Posterior cingulate gyrus (tissue), 11 donors: ENCODE measurements around the gene STAM.

Experiments
- DNase-seq, 10 donors: peaks; one replicate each; pipeline versions ENCODE4 v3.0.0 to v3.0.0-alpha.2; 2020 to 2021; ENCODE audit warnings: mixed read lengths in 3 of 10
- intact Hi-C: fragments of 100-400 bp; cut with DNase I; formaldehyde crosslinking; loops from one replicate; pipeline ENCODE4 v1.15.1; 2023

Gene STAM

GRCh38 chr10:17671307-17671706 is 27.4 kb downstream of the STAM start:
- intact Hi-C loops = no loop called here
- DNase-seq = no peak

DNA sequence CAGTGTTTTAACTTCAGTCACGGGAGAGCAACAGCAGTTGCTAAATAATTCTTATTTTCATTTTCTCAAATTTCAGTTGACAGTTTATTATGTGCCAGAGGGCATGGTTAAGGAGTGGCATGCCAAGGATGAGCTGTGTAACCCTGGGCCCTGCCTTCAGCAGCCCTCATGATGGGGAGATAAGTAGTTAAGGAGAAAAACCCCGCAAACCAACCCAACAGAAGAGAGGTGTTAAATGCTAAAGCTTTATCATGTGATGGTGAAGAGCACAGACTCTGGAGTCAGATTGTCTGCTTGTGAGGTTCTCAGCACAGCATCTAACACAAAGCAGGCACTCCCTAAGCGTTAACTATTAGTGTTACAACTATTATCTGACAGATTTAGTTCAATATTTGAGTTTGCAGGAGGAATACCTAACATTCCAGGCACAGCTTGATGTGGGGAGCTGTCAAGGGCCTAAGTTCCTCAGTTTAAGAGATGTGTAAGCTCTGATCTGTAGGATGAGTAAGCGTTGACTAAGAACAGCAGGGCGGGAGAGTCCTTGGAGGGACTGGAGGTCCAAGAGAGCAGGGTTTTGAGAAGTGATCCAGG is 29.6 kb downstream of the STAM start:
- intact Hi-C loops = no loop called here

GRCh38 chr10:17674566-17674965 is 30.6 kb downstream of the STAM start:
- no peak for DNase-seq
- intact Hi-C loops = no loop called here

More for the DNA sequence above, 29.6 kb downstream of the STAM start:
- DNase-seq = no peak

GRCh38 chr10:17675638-17676037 is 31.7 kb downstream of the STAM start:
- intact Hi-C loops = no loop called here
- DNase-seq = no peak

- intact Hi-C loops = no loop called here
Observed at GRCh38 chr10:17676919-17677318, 33.0 kb downstream of the STAM start.

DNA sequence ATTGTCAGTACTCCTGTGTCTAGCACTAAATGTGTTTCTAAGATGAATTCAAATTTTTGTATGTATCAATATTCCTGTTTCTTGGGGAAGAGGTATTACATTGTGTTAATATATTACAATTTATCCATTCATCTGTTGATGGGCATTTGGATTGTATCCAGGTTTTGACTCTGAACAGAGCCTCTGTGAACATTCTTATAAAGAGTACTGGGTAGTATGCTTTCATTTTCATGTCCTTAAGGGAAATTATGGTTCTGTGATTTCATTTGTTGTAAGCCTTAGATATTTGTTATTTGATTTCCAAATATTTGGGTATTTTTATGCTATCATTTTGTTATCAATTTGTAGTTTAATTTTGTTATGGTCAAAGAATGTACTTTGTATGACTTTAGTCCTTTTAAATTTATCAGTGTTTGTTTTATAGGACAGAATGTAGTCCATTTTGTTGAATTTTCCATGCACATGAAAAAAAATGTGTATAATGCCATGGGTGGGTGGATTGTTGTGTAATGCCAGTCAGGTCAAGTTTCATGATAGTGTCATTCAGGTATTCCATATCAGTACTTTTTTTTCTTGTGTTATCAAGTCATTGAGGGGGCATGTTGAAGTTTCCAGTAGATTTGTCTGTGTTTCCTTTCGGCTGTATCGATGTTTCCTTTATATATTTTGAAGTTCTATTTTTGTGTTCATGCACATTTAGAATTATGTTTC is 38.4 kb downstream of the STAM start:
- intact Hi-C loops = no loop called here
- no peak for DNase-seq

More at GRCh38 chr10:17676919-17677318, 33.0 kb downstream of the STAM start:
- no peak for DNase-seq

GRCh38 chr10:17683541-17683940 is 39.6 kb downstream of the STAM start:
- intact Hi-C loops = no loop called here
- no peak for DNase-seq

- intact Hi-C loops = no loop called here
- DNase-seq = no peak
Observed at GRCh38 chr10:17684537-17684936, 40.6 kb downstream of the STAM start.

DNA sequence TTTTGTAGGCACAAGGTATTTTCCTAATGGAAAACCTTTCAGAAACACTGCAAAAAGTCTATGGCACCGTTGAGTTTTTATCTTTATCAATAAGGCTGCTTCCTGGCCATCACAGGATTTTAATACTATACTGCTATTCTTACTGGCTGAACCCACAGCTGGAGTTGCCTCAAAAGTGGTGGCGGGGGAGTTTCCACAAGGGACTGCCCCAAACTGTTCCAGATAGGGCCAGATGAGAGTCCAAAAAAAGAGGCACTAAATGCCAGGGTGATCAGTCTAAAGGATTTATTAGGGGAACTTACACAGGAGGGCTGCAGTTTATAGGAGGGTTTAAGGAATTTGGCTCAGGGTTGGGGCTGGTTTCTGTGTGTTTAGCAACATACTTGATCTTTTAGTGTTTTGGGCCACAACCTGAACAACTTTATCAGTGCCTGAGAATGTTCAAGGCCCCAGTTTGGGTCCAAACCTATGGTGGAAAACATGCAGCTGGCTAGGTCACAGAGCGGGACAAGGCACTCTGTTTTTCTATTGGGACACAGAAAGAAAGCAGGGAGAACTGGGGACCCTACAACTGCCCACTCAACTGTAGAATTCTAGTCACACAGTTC is 41.4 kb downstream of the STAM start:
- no peak for DNase-seq

GRCh38 chr10:17687117-17687831 is 43.3 kb downstream of the STAM start:
- peak in 2 of 10 donors; percentile 51 to 55 for DNase-seq
- intact Hi-C loops = no loop called here

More for the DNA sequence above, 41.4 kb downstream of the STAM start:
- intact Hi-C loops = no loop called here

- intact Hi-C loops = no loop called here
- no peak for DNase-seq
Observed at GRCh38 chr10:17689137-17689536, 45.2 kb downstream of the STAM start.

GRCh38 chr10:17693009-17693408 is 49.1 kb downstream of the STAM start:
- DNase-seq = no peak
- intact Hi-C loops = no loop called here

- intact Hi-C loops = no loop called here
- DNase-seq = no peak
Observed at GRCh38 chr10:17698696-17699095, 54.7 kb downstream of the STAM start.

DNA sequence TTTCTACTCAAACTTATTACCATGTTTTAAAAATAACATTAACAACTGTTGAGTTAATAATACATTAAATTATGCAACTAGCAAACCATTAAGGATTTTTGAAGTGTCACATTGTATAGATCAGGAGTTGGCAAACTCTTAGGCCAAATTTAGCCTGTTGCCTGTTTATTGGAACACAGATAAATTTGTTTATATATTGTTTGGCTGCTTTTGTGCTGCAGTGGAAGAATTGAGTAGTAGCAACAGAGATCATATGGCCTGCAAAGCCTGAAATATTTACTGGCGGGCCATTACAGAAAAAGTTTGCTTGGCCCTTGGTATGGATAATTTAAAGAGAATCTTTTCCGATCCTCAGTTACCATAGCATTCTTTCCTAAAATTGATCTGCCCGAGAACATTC is 57.4 kb downstream of the STAM start:
- intact Hi-C loops = no loop called here
- DNase-seq = no peak

- DNase-seq = no peak
- intact Hi-C loops = no loop called here
Observed at GRCh38 chr10:17703706-17704105, 59.8 kb downstream of the STAM start.

DNA sequence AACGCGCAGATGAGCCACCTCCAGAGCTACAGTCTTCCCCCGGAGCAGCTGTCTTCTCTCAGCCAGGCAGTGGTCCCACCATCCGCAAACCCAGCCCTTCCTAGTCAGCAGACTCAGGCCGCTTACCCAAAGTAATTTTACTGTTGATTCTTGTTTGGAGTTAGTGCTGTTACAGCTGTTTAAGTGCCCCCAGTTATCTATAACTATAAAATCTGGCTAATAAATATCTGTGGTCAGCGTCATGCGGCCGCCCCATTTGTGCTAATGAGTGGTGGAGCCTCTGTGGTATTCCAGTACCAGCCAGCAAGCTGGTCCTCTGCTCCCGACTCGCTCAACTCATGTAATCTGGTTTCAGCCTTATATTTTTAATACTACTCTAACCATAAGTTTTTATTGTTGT is 64.9 kb downstream of the STAM start:
- intact Hi-C loops = no loop called here
- DNase-seq = no peak

DNA sequence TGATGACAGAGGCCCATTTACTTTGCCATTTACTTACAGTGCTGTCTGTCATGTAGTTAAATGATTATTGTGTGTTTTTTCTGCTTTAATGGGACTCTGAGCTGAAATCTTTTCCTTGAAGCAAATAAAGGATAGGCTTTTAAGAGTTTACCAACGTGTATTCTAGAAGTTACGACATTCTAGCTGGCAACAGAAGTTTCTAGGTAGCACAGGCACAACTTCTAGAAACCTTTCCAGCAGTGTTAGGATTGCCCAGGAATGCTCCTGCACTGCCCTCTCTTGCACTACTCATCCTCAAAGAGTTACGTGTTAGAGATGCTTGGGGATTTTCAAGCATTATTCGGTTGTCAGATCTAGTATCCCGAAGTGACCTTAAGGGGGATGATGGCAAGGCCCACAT is 65.5 kb downstream of the STAM start:
- intact Hi-C loops = no loop called here
- DNase-seq = no peak

GRCh38 chr10:17710181-17710580 is 66.2 kb downstream of the STAM start:
- no peak for DNase-seq
- intact Hi-C loops = no loop called here

- intact Hi-C loops = no loop called here
- DNase-seq = no peak
Observed at GRCh38 chr10:17712053-17712452, 68.1 kb downstream of the STAM start.

DNA sequence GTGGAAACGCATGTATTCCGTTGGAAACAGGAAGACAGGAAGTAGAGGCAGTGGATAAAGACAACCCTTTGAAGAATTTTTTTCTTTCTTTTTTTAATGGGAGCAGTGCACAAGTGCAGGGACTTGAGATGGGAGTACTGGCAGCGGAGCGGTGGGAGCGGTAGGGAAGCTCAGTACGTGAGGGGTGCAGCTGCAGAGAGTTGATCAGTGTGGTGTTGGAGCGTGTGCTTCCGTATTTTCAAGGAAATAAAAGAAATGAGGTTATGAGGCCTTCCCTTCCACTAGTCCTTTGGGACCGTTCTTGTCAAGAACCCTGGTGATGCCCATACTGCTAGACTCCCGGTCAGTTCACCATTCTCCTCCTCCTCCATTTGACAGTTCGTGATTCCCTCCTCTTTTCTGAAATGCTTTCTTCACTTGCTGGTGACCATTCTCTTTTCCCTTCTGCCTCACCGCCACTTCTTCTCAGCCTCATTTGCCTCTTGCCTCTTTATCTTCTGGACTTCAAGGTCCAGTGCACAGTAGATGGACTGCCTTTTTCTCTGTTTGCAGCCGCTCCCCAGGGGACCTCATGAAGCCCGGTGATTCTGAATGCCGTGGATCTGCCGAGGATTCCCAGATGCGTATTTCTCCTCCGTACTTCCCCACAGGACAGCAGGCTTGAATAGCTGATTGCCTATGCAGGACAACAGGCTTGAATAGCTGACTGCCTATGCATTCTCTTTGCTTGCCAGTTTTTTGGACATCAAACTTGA is 68.9 kb downstream of the STAM start:
- peak in 1 of 10 donors; percentile 70 for DNase-seq
- intact Hi-C loops = no loop called here

DNA sequence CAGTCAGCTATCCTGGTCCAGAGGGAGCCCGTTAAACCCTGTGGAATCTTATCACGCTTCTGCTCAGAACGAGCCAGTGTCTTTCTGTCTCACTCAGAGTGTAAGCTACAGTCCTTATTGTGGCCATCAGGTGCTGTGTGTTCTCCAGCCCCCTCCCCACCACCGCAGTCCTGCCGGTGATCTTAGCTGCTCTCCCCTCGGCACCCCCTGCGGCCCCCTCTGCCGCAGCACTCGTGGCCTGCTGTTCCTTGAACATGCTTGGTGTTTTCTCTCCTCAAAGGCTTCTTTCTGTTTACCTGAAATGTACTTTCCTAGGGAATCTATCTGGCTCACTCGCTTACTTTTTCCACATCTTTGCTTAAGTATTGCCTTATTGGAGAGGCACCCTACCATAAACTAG is 69.8 kb downstream of the STAM start:
- DNase-seq = no peak
- intact Hi-C loops = no loop called here
